H1 (cell line): ENCODE data around the gene PVALB. TPM values are rescaled to one million over a fixed set of nuclear protein-coding genes. Genes with fewer than 3 reads are reported as not detected.

Source experiments
- BACH1 ChIP-seq: IDR thresholded peaks from 2 replicates; pipeline ENCODE4 v1.6.1; 2012; ENCODE audit warnings: low read length, improper control_type of control experiment
- TEAD4 ChIP-seq: IDR thresholded peaks from 2 replicates; pipeline ENCODE4 v1.6.1; 2012; ENCODE audit warnings: low read depth, low read length, inconsistent platforms, mixed read lengths
- polyA plus RNA-seq, 7 experiments: library from polyadenylated mRNA; depleted of rRNA in 3 of 7; stranded (reverse) in 5 of 7; unstranded in 2 of 7; fragments of >200 nt in 5 of 7; fragments of 200-250 nt in 2 of 7; gene quantifications; 1 replicate in 5 of 7; 2 replicates in 1 of 7; 4 replicates in 1 of 7; pipeline versions ENCODE4 v1.2.1 to v1.2.3, GENCODE V29; 2011 to 2013; ENCODE audit warnings: missing spikeins in 2 of 7, mixed read lengths in 2 of 7
- total RNA-seq: library from RNA; stranded (reverse); fragmentation: NEBNext Ultra II Directional; extraction: Animal tissue kit (Norgen Biotek cat#: 25700); gene quantifications from 2 replicates; pipeline ENCODE4 v1.2.1, GENCODE V29; 2021

The PVALB gene
- total and polyA plus RNA-seq, 2 of the 8 experiments (the other 6 are each of a cell fraction or from before 2014, with no cell fraction given) = 1.7 to 5.4 TPM

DNA sequence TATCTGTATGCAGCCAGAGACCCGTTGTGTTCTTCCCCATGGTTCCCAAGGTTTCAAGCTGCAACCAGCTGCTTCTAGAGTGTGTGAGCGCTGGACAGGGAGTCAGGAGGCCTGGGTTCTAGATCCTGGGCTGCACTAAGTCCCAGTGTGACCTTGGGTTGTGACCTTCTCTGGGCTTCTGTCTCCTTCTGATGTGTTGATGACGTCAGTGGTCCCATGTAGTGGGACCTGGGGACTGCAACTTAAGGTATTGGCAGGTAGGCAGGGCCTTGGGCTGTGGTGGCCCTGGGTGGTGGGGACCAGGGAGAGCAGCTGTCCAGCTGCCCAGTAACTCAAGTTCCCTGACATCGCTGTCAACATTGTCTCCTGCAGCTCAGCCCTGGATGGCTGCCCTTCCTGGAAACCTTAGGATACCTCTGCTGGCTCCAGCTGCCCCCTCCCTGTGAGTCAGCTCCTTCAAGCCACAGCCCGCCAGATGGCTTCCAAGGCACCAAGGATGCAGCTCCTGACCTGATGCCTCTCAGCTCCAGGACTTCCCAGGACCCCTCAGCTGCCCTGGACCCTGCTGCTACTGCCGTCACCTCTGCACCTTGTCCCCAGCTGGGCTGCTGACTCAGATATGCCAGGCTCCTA is 1.3 kb upstream of the PVALB start (continued):
- no peak for TF ChIP-seq BACH1
- no peak for TF ChIP-seq TEAD4
- TF ChIP-seq, all 59 proteins: peak for 0
